Pons (tissue), 1 donor: ENCODE measurements around the gene ACSF2.

ENCODE experiments used
- DNase-seq: peaks from one replicate; pipeline ENCODE4 v3.0.0-alpha.2; 2016; ENCODE audit warnings: low spot score

ACSF2 gene

GRCh38 chr17:50440172-50440837, 14.3 kb downstream of the ACSF2 start:
- DNase-seq: no peak

- DNase-seq: no peak
These were observed 15.1 kb downstream of the ACSF2 start for GRCh38 chr17:50440838-50441829.

DNA sequence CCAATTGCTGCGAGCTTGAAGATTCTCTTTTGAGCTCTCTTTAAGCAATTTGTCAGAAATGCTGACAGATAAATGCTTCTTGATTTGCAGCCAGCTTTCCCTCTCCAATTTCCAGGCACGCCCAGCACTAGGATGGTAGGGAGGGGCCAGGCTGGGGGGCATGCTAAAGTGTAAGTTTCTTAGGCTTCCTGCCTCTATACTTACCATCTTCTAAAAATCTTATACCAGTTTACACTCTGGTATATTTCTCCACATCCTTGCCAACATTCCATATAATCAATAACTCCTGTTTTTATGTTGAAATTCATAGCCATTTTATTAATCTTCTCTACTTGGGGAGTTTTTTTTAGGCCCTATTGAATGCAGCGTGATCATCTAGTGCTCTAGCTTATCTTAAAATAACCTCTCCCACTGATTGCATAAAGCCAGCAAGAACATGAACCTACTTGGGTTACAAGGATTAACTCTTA, 17.5 kb downstream of the ACSF2 start:
- no peak for DNase-seq

GRCh38 chr17:50444841-50445715, 19.1 kb downstream of the ACSF2 start:
- DNase-seq: no peak

DNA sequence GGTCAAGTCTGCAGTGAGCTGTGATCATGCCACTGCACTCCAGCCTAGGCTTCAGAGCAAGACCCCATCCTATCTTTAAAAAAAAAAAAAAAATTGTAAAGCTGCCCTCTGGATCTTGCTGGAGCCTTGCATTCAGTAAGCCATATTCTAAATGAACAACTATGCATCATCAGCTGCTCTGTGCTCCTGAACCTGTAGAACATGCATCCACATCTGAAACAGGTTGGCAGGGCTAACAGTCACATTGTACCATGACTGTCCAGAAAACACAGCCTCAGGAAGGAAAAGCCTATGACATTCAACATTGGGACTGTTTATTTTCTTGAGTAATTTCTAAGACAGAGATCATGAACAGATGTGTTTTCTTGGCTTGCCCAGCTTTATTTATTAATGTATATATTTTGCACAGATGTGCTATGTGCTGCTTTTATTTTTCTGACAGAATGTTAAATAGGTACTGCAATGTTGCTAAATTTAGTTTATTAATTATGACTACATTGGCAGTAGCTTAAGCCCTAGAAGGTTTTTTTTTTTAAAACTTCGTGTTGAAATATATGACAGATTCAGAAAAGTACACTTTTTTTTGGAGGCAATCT, 19.8 kb downstream of the ACSF2 start:
- DNase-seq: no peak

GRCh38 chr17:50447870-50448595, 22.0 kb downstream of the ACSF2 start:
- no peak for DNase-seq

- no peak for DNase-seq
These were observed 22.6 kb downstream of the ACSF2 start for GRCh38 chr17:50448643-50449042.

GRCh38 chr17:50451943-50452629, 26.1 kb downstream of the ACSF2 start:
- no peak for DNase-seq

- no peak for DNase-seq
These were observed 26.7 kb downstream of the ACSF2 start for GRCh38 chr17:50452630-50453300.

DNA sequence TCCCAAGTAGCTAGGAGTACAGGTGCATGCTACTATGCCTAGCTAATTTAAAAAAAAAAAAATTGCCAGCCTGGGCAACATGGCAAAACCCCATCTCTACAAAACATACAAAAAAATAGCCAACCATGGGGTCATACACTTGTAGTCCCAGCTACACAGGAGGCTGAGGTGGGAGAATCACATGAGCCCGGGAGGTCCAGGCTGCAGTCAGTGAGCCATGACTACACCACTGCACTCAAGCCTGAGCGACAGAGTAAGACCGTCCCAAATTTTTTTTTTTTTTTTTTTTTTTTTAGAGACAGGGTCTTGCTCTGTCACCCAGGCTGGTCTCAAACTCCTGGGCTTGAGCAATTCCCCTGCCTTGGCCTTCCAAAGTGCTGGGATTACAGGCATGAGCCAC, 27.9 kb downstream of the ACSF2 start:
- no peak for DNase-seq

- no peak for DNase-seq
These were observed 31.6 kb downstream of the ACSF2 start for GRCh38 chr17:50457621-50458020.

DNA sequence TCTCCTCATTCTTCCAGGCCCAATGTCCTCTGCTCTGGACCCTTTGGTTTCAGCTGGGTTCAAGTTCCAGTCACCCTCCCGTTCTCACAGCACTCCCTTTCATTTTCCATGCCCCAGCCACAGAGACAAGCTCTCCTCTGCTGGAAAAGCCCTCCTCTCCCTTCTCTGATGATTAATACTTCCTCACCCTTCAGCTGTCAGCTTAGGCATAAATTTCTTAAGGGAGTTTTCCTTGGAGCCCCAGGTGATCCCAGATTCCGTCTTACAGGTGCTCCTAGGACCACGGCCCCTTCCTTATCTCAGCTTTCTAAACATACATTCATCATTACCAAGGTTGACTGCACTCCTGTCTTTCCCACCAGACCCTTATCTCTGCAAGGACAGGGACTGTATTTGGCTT, 32.3 kb downstream of the ACSF2 start:
- no peak for DNase-seq

DNA sequence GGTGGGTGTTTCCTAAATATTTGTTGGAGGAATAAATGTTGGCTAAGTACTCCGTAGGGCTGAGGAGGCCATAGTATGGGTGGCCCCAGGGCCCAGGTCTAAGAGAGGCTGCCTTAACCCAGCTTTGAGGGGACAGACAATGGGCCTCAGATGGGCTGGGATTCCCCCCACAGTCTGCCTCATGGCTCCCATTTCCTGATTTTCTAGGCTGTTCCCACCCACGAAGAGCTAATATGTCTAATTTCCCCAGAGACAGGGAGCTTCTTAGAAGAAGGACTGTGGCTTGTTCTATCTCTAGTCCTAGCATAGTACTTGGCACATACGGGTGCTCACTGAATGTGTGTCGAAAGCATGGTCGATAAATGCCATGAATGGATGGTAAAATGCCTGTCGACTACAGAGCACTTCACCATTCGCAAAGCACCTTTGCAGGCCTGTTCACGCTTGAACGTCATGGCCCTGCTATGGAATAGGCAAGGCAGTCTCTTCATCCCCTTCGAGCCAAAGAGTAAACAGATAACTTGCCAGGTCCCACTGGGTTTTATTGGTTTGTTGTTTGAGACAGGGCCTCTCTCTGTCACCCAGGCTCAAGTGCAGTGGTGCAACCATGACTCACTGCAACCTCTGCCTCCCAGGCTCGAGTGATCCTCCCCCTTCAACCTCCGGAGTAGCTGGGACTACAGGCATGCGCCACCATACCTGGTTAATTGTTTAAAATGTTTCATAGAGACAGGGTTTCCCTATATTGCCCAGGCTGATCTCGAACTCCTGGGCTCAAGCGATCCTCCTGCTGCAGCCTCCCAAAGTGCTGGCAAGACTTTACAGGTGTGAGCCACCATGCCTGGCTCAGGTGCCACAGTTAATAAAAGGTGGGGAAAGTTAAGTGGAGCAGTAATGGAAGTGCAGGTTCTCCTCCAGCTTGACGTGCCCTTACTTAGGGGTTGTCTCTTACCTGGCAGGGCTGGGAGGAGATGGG, 33.0 kb downstream of the ACSF2 start:
- DNase-seq: no peak

DNA sequence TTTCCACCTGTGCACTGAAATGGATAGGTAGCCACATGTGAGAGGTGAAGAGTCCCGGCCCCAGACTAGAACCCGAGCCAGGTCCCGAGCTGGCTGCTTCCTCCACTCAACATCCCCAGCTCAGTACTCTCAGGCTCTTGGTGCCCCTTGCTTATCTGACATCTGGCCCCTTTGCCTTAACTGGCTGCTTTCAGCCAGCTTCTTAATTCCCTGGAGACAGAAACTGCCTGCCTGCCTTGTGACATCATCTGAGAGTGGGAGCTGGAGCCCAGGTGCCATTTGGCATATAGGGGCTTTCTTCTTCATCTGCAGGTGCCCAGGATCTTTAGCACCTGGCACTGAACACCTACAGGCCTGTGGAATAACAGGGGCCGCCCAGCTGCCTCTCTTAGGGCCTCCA, 33.7 kb downstream of the ACSF2 start:
- DNase-seq: no peak

- DNase-seq: no peak
These were observed 35.0 kb downstream of the ACSF2 start for GRCh38 chr17:50460831-50461526.

- no peak for DNase-seq
These were observed 35.6 kb downstream of the ACSF2 start for GRCh38 chr17:50461550-50462132.

DNA sequence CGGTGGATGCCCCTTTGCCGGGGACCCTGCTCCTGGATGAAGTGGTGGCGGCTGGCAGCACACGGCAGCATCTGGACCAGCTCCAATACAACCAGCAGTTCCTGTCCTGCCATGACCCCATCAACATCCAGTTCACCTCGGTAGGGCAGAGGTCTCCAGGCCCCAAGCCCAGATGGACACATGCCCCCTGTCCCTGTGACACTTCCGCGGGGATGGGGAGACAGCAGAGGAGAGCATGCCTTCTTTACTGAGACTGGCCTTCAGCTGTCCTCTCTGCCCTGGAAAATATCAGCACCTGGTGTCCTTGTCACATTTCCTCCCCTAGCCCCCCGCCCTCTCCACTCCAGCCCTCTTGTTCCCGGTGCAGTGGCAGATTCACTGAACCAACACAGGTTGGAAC, 36.4 kb downstream of the ACSF2 start:
- DNase-seq: no peak

DNA sequence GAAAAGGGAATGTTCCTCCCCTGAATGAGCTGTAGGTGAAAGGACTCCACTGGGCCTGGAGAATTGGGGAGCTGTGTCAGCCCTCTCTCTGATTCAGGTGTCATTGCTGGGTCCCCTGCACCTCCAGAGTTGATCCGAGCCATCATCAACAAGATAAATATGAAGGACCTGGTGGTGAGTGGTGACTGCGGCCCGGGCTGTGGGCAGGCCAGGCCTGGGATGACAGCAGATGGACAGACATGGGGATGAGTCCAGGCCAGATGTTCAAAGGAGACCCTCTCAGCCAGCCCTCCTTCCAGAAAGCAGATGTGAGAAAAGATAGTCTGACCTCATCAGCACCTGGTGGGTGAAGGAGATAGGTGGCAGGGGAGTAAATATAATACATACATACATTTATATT, 38.1 kb downstream of the ACSF2 start:
- DNase-seq: no peak
